ENCODE results near the gene SLC27A3. TPM values are rescaled to one million over a fixed set of nuclear protein-coding genes. Genes with fewer than 3 reads are reported as not detected.
"Not testable (repeated sequence)": the region's sequence is repeated elsewhere in the genome, so short reads cannot be mapped to it uniquely, and the experiment has no call there.

Gene SLC27A3
- total and polyA plus RNA-seq, 2 of the 8 experiments (the other 6 are each of a cell fraction or from before 2014, with no cell fraction given) = 39.1 to 40.1 TPM

DNA sequence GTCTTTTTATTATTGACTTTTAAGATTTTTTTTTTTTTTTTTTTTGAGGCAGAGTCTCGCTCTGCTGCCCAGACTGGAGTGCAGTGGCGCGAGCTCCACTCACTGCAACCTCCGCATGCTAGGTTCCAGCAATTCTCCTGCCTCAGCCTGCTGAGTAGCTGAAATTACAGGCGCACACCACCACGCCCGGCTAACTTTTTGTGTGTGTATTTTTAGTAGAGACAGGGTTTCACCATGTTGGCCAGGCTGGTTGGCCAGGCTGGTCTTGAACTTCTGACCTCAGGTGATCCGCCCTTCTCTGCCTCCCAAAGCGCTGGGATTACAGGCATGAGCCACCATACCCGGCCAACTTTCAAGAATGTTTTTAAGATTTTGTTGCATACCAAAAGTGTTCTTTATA, 8.5 kb upstream of the SLC27A3 start:
- H3K18ac ChIP-seq (ENCODE audit: extremely low read depth, low read length); H2AK5ac ChIP-seq (ENCODE audit: low read depth, low read length); H4K91ac ChIP-seq (replicated peaks; ENCODE audit: insufficient read length, low read length); H3K23ac ChIP-seq (ENCODE audit: insufficient read length); H2AFZ ChIP-seq (ENCODE audit: low read length); H3K4ac ChIP-seq (replicated peaks; ENCODE audit: insufficient read length, low read depth, low read length); H4K8ac ChIP-seq (ENCODE audit: extremely low read depth, insufficient read depth, low read length); H3K79me2 ChIP-seq (ENCODE audit: control insufficient read depth in 1 of 2, insufficient read depth in 2 of 2, low read length in 2 of 2); DNase-seq (ENCODE audit: low read depth in 1 of 2, low spot score in 2 of 2); H3K27me3 ChIP-seq (replicated peaks in 1 of 4; ENCODE audit: control insufficient read depth in 3 of 4, extremely low read depth in 1 of 4, insufficient read depth in 3 of 4, low read length in 3 of 4); H3K4me2 ChIP-seq (ENCODE audit: insufficient read depth in 1 of 2, low read depth in 2 of 2, low read length in 2 of 2); H3K9ac ChIP-seq (replicated peaks in 1 of 4; ENCODE audit: extremely low read depth in 1 of 4, low read depth in 3 of 4, low read length in 3 of 4); H3K27ac ChIP-seq (ENCODE audit: low read depth, low read length); H3K4me3 ChIP-seq (ENCODE audit: extremely low read depth in 1 of 4, insufficient read depth in 2 of 4, low read depth in 3 of 4, low read length in 4 of 4); H3K79me1 ChIP-seq (ENCODE audit: low read depth, low read length); H4K20me1 ChIP-seq (replicated peaks in 1 of 2; ENCODE audit: control insufficient read depth in 1 of 2, insufficient read depth in 2 of 2, low read length in 2 of 2); H2BK12ac ChIP-seq (ENCODE audit: low read depth, low read length); H3K23me2 ChIP-seq (ENCODE audit: low read depth, low read length); H3K56ac ChIP-seq (replicated peaks; ENCODE audit: insufficient read length, low read depth, low read length); H2BK5ac ChIP-seq (ENCODE audit: low read depth, low read length); H3K9me3 ChIP-seq (ENCODE audit: insufficient read depth in 2 of 2, low read depth in 1 of 2, low read length in 1 of 2); H2BK20ac ChIP-seq (ENCODE audit: low read length); H3K14ac ChIP-seq (ENCODE audit: insufficient read length); FAIRE-seq; H2BK15ac ChIP-seq (ENCODE audit: low read length); H2BK120ac ChIP-seq (replicated peaks; ENCODE audit: low read depth, low read length); H4K5ac ChIP-seq (ENCODE audit: insufficient read length, low read depth, low read length); H3K4me1 ChIP-seq (replicated peaks in 1 of 4; ENCODE audit: control insufficient read depth in 3 of 4, insufficient read depth in 4 of 4, low read length in 3 of 4): not testable (repeated sequence)
- H3K36me3 ChIP-seq (ENCODE audit: control insufficient read depth in 2 of 4, insufficient read depth in 4 of 4, low read length in 3 of 4) = peaks cover 17 to 72% (median 56%) of the 10 kb centered on the region in 4 experiments
- POLR2A ChIA-PET (ENCODE audit: partially characterized antibody) = interaction anchor here (0.6 to 1.9 kb wide), 7 partner anchors 9 to 99 kb away, joined by 3 to 7 read pairs (median 4); no protein-coding TSS in a partner anchor
- WGBS, 2 experiments (ENCODE audit: extremely low coverage in 1 of 2, insufficient coverage in 1 of 2, insufficient read length in 1 of 2, insufficient replicate concordance in 2 of 2, low coverage in 1 of 2, low lambda C conversion rate in 2 of 2, missing lambda C conversion rate in 1 of 2) = 97% methylated on average over 9 of the region's 10 CpGs; no CpG with 5 or more reads in 1 of the 2 experiments
- CTCF ChIA-PET (ENCODE audit: partially characterized antibody) = interaction anchor here (0.7 to 12.1 kb wide), 2 partner anchors 91 to 454 kb away, joined by 3 to 172 read pairs; partner anchors contain the start of genes ILF2 and NPR1

All from H1 (cell line).